Measurements from ENCODE around the gene ATAD3B.

Gene ATAD3B

GRCh38 chr1:1536019-1536937 is 64.7 kb downstream of the ATAD3B start:
- no peak for FAIRE-seq

GRCh38 chr1:1536938-1537546 is 65.5 kb downstream of the ATAD3B start:
- FAIRE-seq: no peak

- no peak for FAIRE-seq
These were observed 66.2 kb downstream of the ATAD3B start for GRCh38 chr1:1537626-1538250.

GRCh38 chr1:1538334-1538733 is 66.8 kb downstream of the ATAD3B start:
- no peak for FAIRE-seq

- FAIRE-seq: no peak
These were observed 67.4 kb downstream of the ATAD3B start for GRCh38 chr1:1538989-1539309.

- FAIRE-seq: no peak
These were observed 67.9 kb downstream of the ATAD3B start for GRCh38 chr1:1539310-1540089.

GRCh38 chr1:1540090-1540817 is 68.7 kb downstream of the ATAD3B start, which contains the start of gene TMEM240:
TSS of gene TMEM240 (minus strand) at chr1:1540624. CDS start at chr1:1540346, 278 bp downstream.
- FAIRE-seq: no peak

GRCh38 chr1:1540818-1541628 is 69.5 kb downstream of the ATAD3B start:
- FAIRE-seq: no peak

GRCh38 chr1:1541956-1542765 is 70.6 kb downstream of the ATAD3B start:
- FAIRE-seq: no peak

- FAIRE-seq: no peak
These were observed 71.5 kb downstream of the ATAD3B start for GRCh38 chr1:1542766-1543705.

- no peak for FAIRE-seq
These were observed 72.1 kb downstream of the ATAD3B start for GRCh38 chr1:1543706-1544099.

- FAIRE-seq: no peak
These were observed 73.0 kb downstream of the ATAD3B start for GRCh38 chr1:1544544-1544943.

Measured in endometrium (tissue), 2 donors.